HEK293T (cell line): ENCODE measurements around the gene DLST.

Experiments
- ARNT ChIP-seq: fragments of 450-650 bp; IDR thresholded peaks from 2 replicates; pipeline ENCODE4 v1.6.1; 2017; ENCODE audit warnings: mild to moderate bottlenecking
- ELF4 ChIP-seq: fragments of 450-650 bp; IDR thresholded peaks from 2 replicates; pipeline ENCODE4 v1.6.1; 2017; ENCODE audit warnings: antibody characterized with exemption
- FOXK2 ChIP-seq: fragments of 450-650 bp; IDR thresholded peaks from 2 replicates; pipeline ENCODE4 v1.6.1; 2016; ENCODE audit warnings: mild to moderate bottlenecking
- SUZ12 ChIP-seq: fragments of 450-650 bp; IDR thresholded peaks from 2 replicates; pipeline ENCODE4 v1.6.1; 2016; ENCODE audit warnings: mild to moderate bottlenecking

- TF ChIP-seq SUZ12: no peak
- no peak for TF ChIP-seq ARNT
- no peak for TF ChIP-seq ELF4
- TF ChIP-seq FOXK2: no peak
These were observed 596 bp downstream of the DLST start for GRCh38 chr14:74882103-74882920.
